Mesenteric fat pad (tissue), 1 donor: ENCODE results near the gene THAP5. TPM values are rescaled to one million over a fixed set of nuclear protein-coding genes. Genes with fewer than 3 reads are reported as not detected.
"Not testable (repeated sequence)": the region's sequence is repeated elsewhere in the genome, so short reads cannot be mapped to it uniquely, and the experiment has no call there.

Experiments used
- DNase-seq: peaks from one replicate; pipeline ENCODE4 v3.0.0-alpha.2; 2020; ENCODE audit warnings: low spot score
- total RNA-seq: library from RNA; stranded (reverse); fragmentation: NEBNext Ultra II Directional; extraction: Animal tissue kit (Norgen Biotek cat#: 25700); gene quantifications from one replicate; pipeline ENCODE4 v1.2.1, GENCODE V29; 2021
- donor health status: DM: yes; HTN: yes; CAD: no.

Gene THAP5
- total RNA-seq, 1 donor from 2014 or later = 10.2 TPM

- DNase-seq = no peak
Observed at GRCh38 chr7:108585843-108586242, 16.3 kb upstream of the THAP5 start.

- no peak for DNase-seq
Observed at GRCh38 chr7:108584211-108584610, 14.7 kb upstream of the THAP5 start.

GRCh38 chr7:108581655-108582491 is 12.4 kb upstream of the THAP5 start:
- no peak for DNase-seq

GRCh38 chr7:108580298-108580697 is 10.8 kb upstream of the THAP5 start:
- no peak for DNase-seq

- DNase-seq = no peak
Observed at GRCh38 chr7:108578937-108579336, 9.4 kb upstream of the THAP5 start.

GRCh38 chr7:108576116-108576515 is 6.6 kb upstream of the THAP5 start:
- DNase-seq = no peak

GRCh38 chr7:108575156-108575555 is 5.7 kb upstream of the THAP5 start:
- DNase-seq = no peak

GRCh38 chr7:108572480-108572879 is 3.0 kb upstream of the THAP5 start:
- no peak for DNase-seq

GRCh38 chr7:108570146-108570755 is 745 bp upstream of the THAP5 start:
- DNase-seq = no peak

GRCh38 chr7:108568801-108569380 is 615 bp downstream of the THAP5 start:
- DNase-seq = no peak

- no peak for DNase-seq
Observed at GRCh38 chr7:108565987-108566386, 3.5 kb downstream of the THAP5 start.

GRCh38 chr7:108561047-108561619 is 8.4 kb downstream of the THAP5 start:
- DNase-seq = no peak

GRCh38 chr7:108559253-108559652 is 10.3 kb downstream of the THAP5 start:
- DNase-seq = no peak

- no peak for DNase-seq
Observed at GRCh38 chr7:108557617-108558016, 11.9 kb downstream of the THAP5 start.

GRCh38 chr7:108557191-108557590 is 12.3 kb downstream of the THAP5 start:
- DNase-seq = no peak

GRCh38 chr7:108556665-108557064 is 12.8 kb downstream of the THAP5 start:
- not testable (repeated sequence) for DNase-seq

- DNase-seq = not testable (repeated sequence)
Observed at GRCh38 chr7:108548141-108548896, 21.2 kb downstream of the THAP5 start.

GRCh38 chr7:108541478-108541877 is 28.0 kb downstream of the THAP5 start:
- DNase-seq = no peak

- not testable (repeated sequence) for DNase-seq
Observed at GRCh38 chr7:108538685-108539084, 30.8 kb downstream of the THAP5 start.

GRCh38 chr7:108538236-108538635 is 31.3 kb downstream of the THAP5 start:
- DNase-seq = not testable (repeated sequence)

- DNase-seq = no peak
Observed at GRCh38 chr7:108537229-108537628, 32.3 kb downstream of the THAP5 start.
